ENCODE measurements around the gene ZSCAN5A. TPM values are rescaled to one million over a fixed set of nuclear protein-coding genes. Genes with fewer than 3 reads are reported as not detected.

The ZSCAN5A gene
- total and polyA plus RNA-seq, 10 of the 15 experiments (the other 5 are each of a cell fraction or from before 2014, with no cell fraction given), result 5.5 to 12.0 (median 8.7) TPM

DNA sequence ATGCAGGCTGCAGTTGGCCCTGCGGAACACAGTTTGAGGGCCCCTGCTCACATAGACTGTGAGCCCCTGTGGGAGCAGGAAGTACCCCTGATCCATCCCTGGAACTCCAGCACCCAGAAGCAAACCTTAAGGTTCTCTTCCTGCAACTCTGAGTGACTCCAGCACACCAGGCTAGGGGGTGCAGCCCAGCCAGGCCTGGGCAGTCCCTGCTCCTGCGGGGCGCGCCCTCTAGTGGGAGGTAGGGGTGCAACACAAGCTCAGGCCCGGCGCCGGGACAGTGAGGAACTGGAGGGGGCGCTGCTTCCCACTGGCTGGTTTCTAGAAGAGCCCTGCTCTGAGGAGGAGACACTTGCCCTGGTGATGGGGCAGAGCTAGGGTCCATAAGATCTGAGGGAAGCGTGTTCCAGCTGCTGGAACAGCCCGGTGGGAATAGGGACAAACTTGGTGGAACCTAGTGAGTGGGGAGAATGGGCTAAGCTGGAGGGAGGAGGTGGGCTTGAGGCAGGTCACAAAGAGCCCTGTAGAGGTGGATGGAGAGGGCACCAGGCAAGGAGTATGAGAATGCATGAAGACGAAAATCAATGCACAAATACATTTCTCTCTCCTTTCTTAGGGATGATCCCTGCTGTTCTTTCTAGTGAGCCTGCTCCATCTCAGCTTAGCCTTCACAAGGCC, 5.0 kb downstream of the ZSCAN5A start (continued):
- TF ChIP-seq, protein P1, sequence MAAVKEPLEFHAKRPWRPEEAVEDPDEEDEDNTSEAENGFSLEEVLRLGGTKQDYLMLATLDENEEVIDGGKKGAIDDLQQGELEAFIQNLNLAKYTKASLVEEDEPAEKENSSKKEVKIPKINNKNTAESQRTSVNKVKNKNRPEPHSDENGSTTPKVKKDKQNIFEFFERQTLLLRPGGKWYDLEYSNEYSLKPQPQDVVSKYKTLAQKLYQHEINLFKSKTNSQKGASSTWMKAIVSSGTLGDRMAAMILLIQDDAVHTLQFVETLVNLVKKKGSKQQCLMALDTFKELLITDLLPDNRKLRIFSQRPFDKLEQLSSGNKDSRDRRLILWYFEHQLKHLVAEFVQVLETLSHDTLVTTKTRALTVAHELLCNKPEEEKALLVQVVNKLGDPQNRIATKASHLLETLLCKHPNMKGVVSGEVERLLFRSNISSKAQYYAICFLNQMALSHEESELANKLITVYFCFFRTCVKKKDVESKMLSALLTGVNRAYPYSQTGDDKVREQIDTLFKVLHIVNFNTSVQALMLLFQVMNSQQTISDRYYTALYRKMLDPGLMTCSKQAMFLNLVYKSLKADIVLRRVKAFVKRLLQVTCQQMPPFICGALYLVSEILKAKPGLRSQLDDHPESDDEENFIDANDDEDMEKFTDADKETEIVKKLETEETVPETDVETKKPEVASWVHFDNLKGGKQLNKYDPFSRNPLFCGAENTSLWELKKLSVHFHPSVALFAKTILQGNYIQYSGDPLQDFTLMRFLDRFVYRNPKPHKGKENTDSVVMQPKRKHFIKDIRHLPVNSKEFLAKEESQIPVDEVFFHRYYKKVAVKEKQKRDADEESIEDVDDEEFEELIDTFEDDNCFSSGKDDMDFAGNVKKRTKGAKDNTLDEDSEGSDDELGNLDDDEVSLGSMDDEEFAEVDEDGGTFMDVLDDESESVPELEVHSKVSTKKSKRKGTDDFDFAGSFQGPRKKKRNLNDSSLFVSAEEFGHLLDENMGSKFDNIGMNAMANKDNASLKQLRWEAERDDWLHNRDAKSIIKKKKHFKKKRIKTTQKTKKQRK (IDR thresholded peaks at IDR 0.05; ENCODE audit: low read depth, low read length), result no peak
- no peak for TF ChIP-seq ZNF207 (IDR thresholded peaks at IDR 0.05; ENCODE audit: borderline replicate concordance)

DNA sequence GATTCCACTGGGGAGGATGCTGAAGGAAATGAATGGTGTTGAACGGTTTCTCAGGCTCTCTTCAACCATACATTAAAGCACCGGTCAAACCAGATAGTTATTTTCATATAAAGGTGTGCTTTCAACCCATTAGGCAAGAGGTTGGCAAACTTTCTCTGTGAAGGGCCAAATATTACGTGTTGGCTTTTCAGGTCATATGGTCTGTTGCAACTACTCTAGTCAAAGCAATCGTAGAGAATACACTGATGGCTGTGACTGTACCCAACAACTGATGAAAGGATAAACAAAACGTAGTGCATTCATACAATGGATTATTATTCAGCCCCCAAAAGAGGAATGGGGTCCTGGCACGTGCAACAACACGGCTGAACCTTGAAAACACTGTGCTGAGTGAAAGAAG, 5.8 kb downstream of the ZSCAN5A start:
- no peak for FAIRE-seq
- CTCF ChIA-PET, result interaction anchor here (1.6 kb wide), 1 partner anchor 55 kb away, joined by 4 read pairs; no protein-coding TSS in a partner anchor
- no peak for DNase-seq (ENCODE audit: low read depth, low spot score)
- H3K79me2 ChIP-seq (ENCODE audit: control insufficient read depth, insufficient read depth, low read length), result no peaks in the 10 kb centered on the region
- peaks cover 3% of the 10 kb centered on the region; the same call in 1 of the 2 replicates for H3K4me1 ChIP-seq (ENCODE audit: control insufficient read depth, insufficient read depth, low read length)
- no peak for ATAC-seq
- in situ Hi-C loops (cut with MboI), result no loop called here
- SMC1A ChIA-PET (ENCODE audit: uncharacterized antibody, unreplicated experiment), result no interaction called here
- POLR2A ChIA-PET, result no interaction called here
- no peak overlapping the region for H3K4me2 ChIP-seq (ENCODE audit: control insufficient read depth, insufficient read depth)
- H3K9ac ChIP-seq (ENCODE audit: control insufficient read depth, insufficient read depth, low read length), result no peak overlapping the region
- H3K9me3 ChIP-seq (replicated peaks; ENCODE audit: control insufficient read depth, insufficient read depth, low read length), result no peaks in the 10 kb centered on the region; the same call in 2 of the 3 replicates
- H3K4me3 ChIP-seq, result no peak overlapping the region
- RAD21 ChIA-PET (ENCODE audit: unreplicated experiment), result no interaction called here
- WGBS (ENCODE audit: insufficient coverage, insufficient replicate concordance, low lambda C conversion rate, missing lambda C conversion rate), result 85% methylated on average over 7 of the region's 7 CpGs
- H2AFZ ChIP-seq (ENCODE audit: control insufficient read depth, low read depth, low read length), result no peak overlapping the region
- BruUV-seq (replicated peaks), result no TSS peak
- H3K27me3 ChIP-seq (replicated peaks in 1 of 2; ENCODE audit: control insufficient read depth in 2 of 2, insufficient read depth in 2 of 2, low read length in 1 of 2), result no peaks in the 10 kb centered on the region
- no peaks in the 10 kb centered on the region for H4K20me1 ChIP-seq (ENCODE audit: control insufficient read depth, insufficient read depth)
- intact Hi-C loops (cut with micrococcal nuclease; ENCODE audit: unreplicated experiment), result no loop called here
- peaks cover 0 to 7% of the 10 kb centered on the region in 2 experiments; a peak in 2 of 4 replicates for H3K36me3 ChIP-seq (ENCODE audit: control insufficient read depth in 2 of 2, insufficient read depth in 2 of 2, low read length in 1 of 2)
- H3K27ac ChIP-seq (ENCODE audit: control insufficient read depth, insufficient read depth), result no peak overlapping the region
- TF ChIP-seq KAT2A (conservative IDR thresholded peaks at IDR 0.05; ENCODE audit: control insufficient read depth, low read depth, low read length) (no peak), ATF7 (IDR thresholded peaks at IDR 0.05; ENCODE audit: low read depth) (no peak), NR2F1 (conservative IDR thresholded peaks at IDR 0.05) (no peak), IRF4 (IDR thresholded peaks at IDR 0.05; ENCODE audit: low read depth, low read length) (no peak)
- TF ChIP-seq, protein P2, sequence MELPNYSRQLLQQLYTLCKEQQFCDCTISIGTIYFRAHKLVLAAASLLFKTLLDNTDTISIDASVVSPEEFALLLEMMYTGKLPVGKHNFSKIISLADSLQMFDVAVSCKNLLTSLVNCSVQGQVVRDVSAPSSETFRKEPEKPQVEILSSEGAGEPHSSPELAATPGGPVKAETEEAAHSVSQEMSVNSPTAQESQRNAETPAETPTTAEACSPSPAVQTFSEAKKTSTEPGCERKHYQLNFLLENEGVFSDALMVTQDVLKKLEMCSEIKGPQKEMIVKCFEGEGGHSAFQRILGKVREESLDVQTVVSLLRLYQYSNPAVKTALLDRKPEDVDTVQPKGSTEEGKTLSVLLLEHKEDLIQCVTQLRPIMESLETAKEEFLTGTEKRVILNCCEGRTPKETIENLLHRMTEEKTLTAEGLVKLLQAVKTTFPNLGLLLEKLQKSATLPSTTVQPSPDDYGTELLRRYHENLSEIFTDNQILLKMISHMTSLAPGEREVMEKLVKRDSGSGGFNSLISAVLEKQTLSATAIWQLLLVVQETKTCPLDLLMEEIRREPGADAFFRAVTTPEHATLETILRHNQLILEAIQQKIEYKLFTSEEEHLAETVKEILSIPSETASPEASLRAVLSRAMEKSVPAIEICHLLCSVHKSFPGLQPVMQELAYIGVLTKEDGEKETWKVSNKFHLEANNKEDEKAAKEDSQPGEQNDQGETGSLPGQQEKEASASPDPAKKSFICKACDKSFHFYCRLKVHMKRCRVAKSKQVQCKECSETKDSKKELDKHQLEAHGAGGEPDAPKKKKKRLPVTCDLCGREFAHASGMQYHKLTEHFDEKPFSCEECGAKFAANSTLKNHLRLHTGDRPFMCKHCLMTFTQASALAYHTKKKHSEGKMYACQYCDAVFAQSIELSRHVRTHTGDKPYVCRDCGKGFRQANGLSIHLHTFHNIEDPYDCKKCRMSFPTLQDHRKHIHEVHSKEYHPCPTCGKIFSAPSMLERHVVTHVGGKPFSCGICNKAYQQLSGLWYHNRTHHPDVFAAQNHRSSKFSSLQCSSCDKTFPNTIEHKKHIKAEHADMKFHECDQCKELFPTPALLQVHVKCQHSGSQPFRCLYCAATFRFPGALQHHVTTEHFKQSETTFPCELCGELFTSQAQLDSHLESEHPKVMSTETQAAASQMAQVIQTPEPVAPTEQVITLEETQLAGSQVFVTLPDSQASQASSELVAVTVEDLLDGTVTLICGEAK (IDR thresholded peaks at IDR 0.05; ENCODE audit: borderline replicate concordance), result no peak
- TF ChIP-seq, protein P3, sequence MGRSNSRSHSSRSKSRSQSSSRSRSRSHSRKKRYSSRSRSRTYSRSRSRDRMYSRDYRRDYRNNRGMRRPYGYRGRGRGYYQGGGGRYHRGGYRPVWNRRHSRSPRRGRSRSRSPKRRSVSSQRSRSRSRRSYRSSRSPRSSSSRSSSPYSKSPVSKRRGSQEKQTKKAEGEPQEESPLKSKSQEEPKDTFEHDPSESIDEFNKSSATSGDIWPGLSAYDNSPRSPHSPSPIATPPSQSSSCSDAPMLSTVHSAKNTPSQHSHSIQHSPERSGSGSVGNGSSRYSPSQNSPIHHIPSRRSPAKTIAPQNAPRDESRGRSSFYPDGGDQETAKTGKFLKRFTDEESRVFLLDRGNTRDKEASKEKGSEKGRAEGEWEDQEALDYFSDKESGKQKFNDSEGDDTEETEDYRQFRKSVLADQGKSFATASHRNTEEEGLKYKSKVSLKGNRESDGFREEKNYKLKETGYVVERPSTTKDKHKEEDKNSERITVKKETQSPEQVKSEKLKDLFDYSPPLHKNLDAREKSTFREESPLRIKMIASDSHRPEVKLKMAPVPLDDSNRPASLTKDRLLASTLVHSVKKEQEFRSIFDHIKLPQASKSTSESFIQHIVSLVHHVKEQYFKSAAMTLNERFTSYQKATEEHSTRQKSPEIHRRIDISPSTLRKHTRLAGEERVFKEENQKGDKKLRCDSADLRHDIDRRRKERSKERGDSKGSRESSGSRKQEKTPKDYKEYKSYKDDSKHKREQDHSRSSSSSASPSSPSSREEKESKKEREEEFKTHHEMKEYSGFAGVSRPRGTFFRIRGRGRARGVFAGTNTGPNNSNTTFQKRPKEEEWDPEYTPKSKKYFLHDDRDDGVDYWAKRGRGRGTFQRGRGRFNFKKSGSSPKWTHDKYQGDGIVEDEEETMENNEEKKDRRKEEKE (IDR thresholded peaks at IDR 0.05), result no peak
- TF ChIP-seq, protein P4, sequence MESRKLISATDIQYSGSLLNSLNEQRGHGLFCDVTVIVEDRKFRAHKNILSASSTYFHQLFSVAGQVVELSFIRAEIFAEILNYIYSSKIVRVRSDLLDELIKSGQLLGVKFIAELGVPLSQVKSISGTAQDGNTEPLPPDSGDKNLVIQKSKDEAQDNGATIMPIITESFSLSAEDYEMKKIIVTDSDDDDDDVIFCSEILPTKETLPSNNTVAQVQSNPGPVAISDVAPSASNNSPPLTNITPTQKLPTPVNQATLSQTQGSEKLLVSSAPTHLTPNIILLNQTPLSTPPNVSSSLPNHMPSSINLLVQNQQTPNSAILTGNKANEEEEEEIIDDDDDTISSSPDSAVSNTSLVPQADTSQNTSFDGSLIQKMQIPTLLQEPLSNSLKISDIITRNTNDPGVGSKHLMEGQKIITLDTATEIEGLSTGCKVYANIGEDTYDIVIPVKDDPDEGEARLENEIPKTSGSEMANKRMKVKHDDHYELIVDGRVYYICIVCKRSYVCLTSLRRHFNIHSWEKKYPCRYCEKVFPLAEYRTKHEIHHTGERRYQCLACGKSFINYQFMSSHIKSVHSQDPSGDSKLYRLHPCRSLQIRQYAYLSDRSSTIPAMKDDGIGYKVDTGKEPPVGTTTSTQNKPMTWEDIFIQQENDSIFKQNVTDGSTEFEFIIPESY (IDR thresholded peaks at IDR 0.05), result no peak

Measured in GM12878 (cell line).